Spleen (tissue), 7 donors: ENCODE measurements around the gene TROAP.

Experiments used
- CTCF ChIP-seq, 11 experiments: fragments of 200-600 bp in 7 of 11; fragments of 450-650 bp in 4 of 11; sonication (generic) in 4 of 11; IDR thresholded peaks in 8 of 11; conservative IDR thresholded peaks in 3 of 11; 1 replicate in 7 of 11; 2 replicates in 4 of 11; pipeline versions ENCODE4 v1.4.0 to v1.8.0; 2016 to 2021; ENCODE audit warnings: antibody characterized with exemption in 11 of 11, inconsistent platforms in 4 of 11, mild to moderate bottlenecking in 1 of 11
- POLR2AphosphoS5 ChIP-seq, 3 donors: sonication (generic); formaldehyde crosslinking; IDR thresholded peaks; one replicate each; pipeline ENCODE4 v1.5.1; 2017; ENCODE audit warnings: antibody characterized with exemption in 3 of 3
- donor health status: DM: no; HTN: no; CAD: no; lungs with moderate emphysema.
- donor health status: DM: no; HTN: no; CAD: no.
- donor health status: DM: no; HTN: no; CAD: no.

- peak in 10 of 11 experiments; percentile 11 to 80 (median 61) for TF ChIP-seq CTCF (IDR thresholded peaks at IDR 0.05 in 8 of 11, conservative IDR thresholded peaks at IDR 0.05 in 3 of 11)
- no peak for TF ChIP-seq POLR2AphosphoS5 (IDR thresholded peaks at IDR 0.05)
Measured at GRCh38 chr12:49296034-49296835, 26.8 kb upstream of the TROAP start.
